IgD-negative memory B cell (primary cell): ENCODE measurements around the gene GALNT9. TPM values are rescaled to one million over a fixed set of nuclear protein-coding genes. Genes with fewer than 3 reads are reported as not detected.
"Not testable (repeated sequence)": the region's sequence is repeated elsewhere in the genome, so short reads cannot be mapped to it uniquely, and the experiment has no call there.

Experiments used
- H3K27ac Mint-ChIP-seq, 3 donors: one replicate each; pipeline ENCODE4 v1.8.0; 2020 to 2022; ENCODE audit warnings: mild to moderate bottlenecking in 3 of 3, mixed read lengths in 3 of 3, moderate library complexity in 1 of 3
- H3K27me3 Mint-ChIP-seq: one replicate; pipeline ENCODE4 v1.8.0; 2021; ENCODE audit warnings: mixed read lengths
- H3K36me3 Mint-ChIP-seq: one replicate; pipeline ENCODE4 v1.8.0; 2020; ENCODE audit warnings: mild to moderate bottlenecking, mixed read lengths
- H3K4me1 Mint-ChIP-seq, 3 donors: one replicate each; pipeline ENCODE4 v1.8.0; 2020 to 2022; ENCODE audit warnings: mixed read lengths in 3 of 3, mild to moderate bottlenecking in 1 of 3
- H3K4me3 Mint-ChIP-seq, 4 donors: one replicate each; pipeline ENCODE4 v1.8.0; 2020 to 2022; ENCODE audit warnings: mild to moderate bottlenecking in 4 of 4, mixed read lengths in 4 of 4, moderate library complexity in 3 of 4
- H3K9me3 Mint-ChIP-seq, 3 donors: one replicate each; pipeline ENCODE4 v1.8.0; 2020 to 2021; ENCODE audit warnings: mixed read lengths in 3 of 3, mild to moderate bottlenecking in 1 of 3
- polyA plus RNA-seq: library from polyadenylated mRNA; unstranded; fragments of 300-500 nt; fragmentation: Illumina TruSeq; gene quantifications from one replicate; pipeline ENCODE4 v1.2.3, GENCODE V29; 2021

GALNT9 gene
- polyA plus RNA-seq, 1 donor from 2014 or later = 1.5 TPM

DNA sequence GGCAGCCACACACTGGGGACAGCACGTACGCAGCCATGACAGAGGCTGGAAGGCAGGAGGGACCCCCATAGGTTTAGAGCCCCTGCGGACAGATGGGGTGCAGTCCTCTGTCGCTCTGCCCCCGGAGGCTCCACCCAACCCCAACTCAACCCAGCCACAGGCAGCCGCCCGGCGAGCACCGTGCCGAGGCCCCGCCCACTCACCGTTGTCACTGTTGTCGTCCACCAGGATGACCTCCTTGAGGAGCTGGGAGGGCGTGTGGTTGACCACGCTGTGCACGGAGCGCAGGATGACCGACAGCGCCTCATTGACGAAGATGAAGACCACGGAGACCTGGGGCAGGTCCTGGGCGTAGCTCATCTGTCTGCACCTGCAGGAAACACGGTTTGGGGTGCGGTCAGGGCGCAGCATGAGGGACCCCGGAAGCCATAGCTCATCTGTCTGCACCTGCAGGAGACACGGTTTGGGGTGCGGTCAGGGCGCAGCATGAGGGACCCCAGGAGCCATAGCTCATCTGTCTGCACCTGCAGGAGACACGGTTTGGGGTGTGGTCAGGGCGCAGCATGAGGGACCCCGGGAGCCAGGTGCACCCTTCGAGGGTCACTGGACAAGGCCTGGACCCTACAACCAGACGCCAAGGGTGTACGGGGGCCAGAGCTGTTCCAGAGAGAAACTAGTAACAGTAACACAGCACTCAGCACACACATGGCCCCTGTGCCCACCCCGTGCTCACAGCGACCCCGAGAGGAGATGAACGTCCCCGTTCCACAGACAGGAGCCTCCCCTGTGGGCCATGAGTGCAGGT is 66.9 kb downstream of the GALNT9 start:
- Mint-ChIP-seq H3K9me3 (no peaks in the 10 kb centered on the region), H3K36me3 (no peaks in the 10 kb centered on the region), H3K4me1 (peaks cover 0 to 11% (median 5%) of the 10 kb centered on the region in 3 donors), H3K4me3 (peak overlapping the region in 3 of 4 donors; percentile 6 to 92 (median 61)), H3K27ac (peak overlapping the region in 1 of 3 donors; percentile 78), H3K27me3 (no peaks in the 10 kb centered on the region)

DNA sequence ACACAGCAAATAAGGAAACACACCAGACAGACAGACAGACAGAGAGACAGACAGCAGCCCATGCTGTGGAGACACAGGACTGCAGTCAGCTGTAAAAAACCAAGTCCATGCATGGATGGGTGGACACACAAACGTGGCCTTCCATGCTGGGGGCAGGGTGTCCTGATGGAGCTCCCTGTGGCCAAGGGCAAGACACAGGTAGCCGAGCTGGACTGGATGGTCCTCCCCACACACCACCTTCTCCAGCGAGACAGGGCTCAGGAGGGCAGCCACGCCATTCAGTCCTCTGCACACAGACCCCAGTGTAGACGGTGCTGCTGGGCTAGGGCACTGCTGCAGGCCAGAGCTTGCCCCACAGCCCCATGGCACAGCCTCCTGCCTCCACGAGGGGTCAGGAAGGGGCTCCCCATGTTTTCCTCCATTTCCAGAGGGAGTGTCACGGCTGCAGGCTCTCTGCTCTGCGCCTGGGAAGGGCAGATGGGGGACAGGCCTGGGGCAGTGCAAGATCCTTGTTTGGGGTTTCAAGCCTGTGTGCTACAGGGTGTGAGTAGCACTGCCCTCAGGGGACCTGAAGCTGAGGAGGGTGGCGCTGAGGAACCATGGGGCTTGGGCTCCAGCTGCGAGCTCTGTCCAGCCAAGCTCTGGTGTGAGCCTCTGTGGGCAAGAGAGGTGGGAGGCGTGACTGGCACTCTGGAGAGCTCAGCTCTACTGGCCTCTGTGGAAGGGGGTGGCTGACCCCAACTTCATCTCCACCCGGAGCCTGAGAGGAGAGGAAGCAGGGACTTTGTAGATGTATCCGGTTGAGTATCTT is 67.9 kb downstream of the GALNT9 start:
- no peaks in the 10 kb centered on the region for H3K9me3 Mint-ChIP-seq
- peak overlapping the region in 1 of 3 donors; percentile 69 for H3K27ac Mint-ChIP-seq
- peaks cover 0 to 11% (median 5%) of the 10 kb centered on the region in 3 donors for H3K4me1 Mint-ChIP-seq
- H3K27me3 Mint-ChIP-seq = no peaks in the 10 kb centered on the region
- H3K4me3 Mint-ChIP-seq = peak overlapping the region in 3 of 4 donors; percentile 6 to 92 (median 61)
- H3K36me3 Mint-ChIP-seq = no peaks in the 10 kb centered on the region

- Mint-ChIP-seq H3K36me3 (no peaks in the 10 kb centered on the region), H3K27me3 (no peaks in the 10 kb centered on the region), H3K27ac (no peak overlapping the region), H3K4me1 (peaks cover 0 to 11% (median 5%) of the 10 kb centered on the region in 3 donors), H3K9me3 (no peaks in the 10 kb centered on the region), H3K4me3 (peak overlapping the region in 1 of 4 donors; percentile 22)
Measured at GRCh38 chr12:132260721-132261120, 68.7 kb downstream of the GALNT9 start.

- Mint-ChIP-seq H3K4me1 (peaks cover 0 to 11% (median 5%) of the 10 kb centered on the region in 3 donors), H3K36me3 (no peaks in the 10 kb centered on the region), H3K27me3 (no peaks in the 10 kb centered on the region), H3K9me3 (no peaks in the 10 kb centered on the region), H3K4me3 (peak overlapping the region in 1 of 4 donors; percentile 90), H3K27ac (no peak overlapping the region)
Measured at GRCh38 chr12:132259872-132260695, 69.3 kb downstream of the GALNT9 start.

DNA sequence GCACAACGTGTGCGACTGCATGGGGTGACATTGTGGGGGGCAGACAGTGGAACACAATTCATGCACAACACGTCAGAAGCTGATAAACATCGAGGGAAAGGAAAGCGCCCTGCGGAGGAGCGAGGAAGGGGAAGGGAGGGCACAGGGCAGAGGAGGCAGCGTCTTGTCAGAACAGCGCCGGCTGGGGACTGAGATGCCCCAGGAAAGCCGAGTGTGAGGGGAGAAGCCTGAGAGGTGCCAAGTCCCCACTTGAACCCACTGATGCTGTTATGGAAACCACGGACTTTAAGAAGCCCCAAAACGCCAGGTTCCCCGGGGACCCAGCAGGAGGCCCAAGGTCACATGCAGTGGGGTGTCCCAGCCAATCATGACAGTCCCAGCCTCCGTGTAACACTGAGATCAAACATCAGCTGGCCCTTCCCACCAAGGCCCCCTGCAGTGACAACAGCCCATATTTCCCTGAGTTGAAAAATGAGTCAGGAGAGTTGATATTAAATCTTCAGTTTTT is 70.0 kb downstream of the GALNT9 start:
- H3K27me3 Mint-ChIP-seq = no peaks in the 10 kb centered on the region
- no peaks in the 10 kb centered on the region for H3K36me3 Mint-ChIP-seq
- H3K27ac Mint-ChIP-seq = peak overlapping the region in 1 of 3 donors; percentile 59
- H3K4me3 Mint-ChIP-seq = peak overlapping the region in 1 of 4 donors; percentile 17
- peaks cover 0 to 11% (median 5%) of the 10 kb centered on the region in 3 donors for H3K4me1 Mint-ChIP-seq
- no peaks in the 10 kb centered on the region for H3K9me3 Mint-ChIP-seq

GRCh38 chr12:132258543-132258942 is 70.8 kb downstream of the GALNT9 start:
- Mint-ChIP-seq H3K27me3 (no peaks in the 10 kb centered on the region), H3K36me3 (no peaks in the 10 kb centered on the region), H3K4me1 (peaks cover 0 to 11% (median 5%) of the 10 kb centered on the region in 3 donors), H3K9me3 (no peaks in the 10 kb centered on the region), H3K4me3 (no peak overlapping the region), H3K27ac (no peak overlapping the region)

DNA sequence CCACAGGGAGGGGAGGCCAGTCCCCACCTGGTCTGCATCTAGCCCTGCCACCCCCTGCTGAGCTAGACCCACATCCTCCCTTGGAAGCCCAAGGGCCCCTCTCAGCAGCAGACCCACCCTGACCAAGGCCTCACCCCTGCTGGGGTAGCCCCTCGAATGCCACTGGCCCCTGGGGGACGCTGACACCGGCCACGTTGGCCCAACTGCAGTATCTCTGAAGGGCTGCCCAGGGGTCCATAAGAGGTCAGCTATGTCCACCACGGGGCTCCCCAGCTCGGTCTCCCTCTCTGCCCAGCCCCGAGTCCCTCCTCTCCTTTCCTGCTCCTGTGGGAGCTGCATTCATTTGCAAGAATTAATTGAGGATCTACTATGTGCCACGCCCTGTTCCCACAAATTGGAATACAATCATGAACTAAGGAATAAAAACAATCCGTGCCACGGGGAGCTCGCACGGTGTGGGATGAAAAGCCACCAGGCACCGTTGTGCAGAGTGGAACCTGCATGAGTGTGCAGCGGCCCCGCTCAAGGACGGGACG is 71.4 kb downstream of the GALNT9 start:
- Mint-ChIP-seq H3K27me3 (no peaks in the 10 kb centered on the region), H3K4me3 (no peak overlapping the region), H3K4me1 (peaks cover 0 to 11% (median 3%) of the 10 kb centered on the region in 3 donors), H3K27ac (no peak overlapping the region), H3K36me3 (no peaks in the 10 kb centered on the region), H3K9me3 (no peaks in the 10 kb centered on the region)

DNA sequence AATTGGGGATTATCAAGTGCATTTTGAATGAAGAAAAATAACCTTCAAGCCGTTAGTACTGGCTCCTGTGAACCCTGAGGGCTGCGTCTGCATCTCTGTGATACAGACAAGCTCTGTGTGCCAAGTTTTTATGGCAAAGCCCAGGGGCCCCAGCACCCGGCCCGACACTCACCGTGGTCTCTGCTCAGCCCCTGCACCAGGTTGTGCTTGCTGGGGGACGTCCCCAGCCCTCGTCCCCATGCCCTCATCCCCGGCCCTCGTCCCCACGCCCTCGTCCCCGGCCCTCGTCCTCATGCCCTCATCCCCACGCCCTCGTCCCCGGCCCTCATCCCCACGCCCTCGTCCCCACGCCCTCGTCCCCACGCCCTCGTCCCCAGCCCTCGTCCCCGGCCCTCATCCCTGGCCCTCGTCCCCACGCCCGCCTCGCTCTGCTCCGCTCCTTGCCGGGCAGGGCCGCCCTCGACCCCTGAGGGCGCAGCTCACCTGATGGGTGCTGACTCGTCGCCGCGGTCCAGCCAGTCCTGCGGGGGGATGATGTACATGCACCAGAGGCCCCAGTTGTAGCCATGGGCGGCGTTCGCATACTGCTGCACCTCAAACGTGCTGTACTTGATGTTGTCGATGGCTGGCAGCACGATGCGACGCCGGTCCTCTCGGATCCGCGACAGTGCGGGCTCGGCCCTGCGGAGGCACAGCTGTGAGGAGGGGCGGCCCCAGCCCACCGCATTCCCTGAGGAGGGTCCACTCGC is 72.0 kb downstream of the GALNT9 start:
- Mint-ChIP-seq H3K27ac (no peak overlapping the region), H3K4me3 (no peak overlapping the region), H3K9me3 (no peaks in the 10 kb centered on the region), H3K36me3 (no peaks in the 10 kb centered on the region), H3K27me3 (no peaks in the 10 kb centered on the region), H3K4me1 (peaks cover 0 to 11% (median 3%) of the 10 kb centered on the region in 3 donors)

DNA sequence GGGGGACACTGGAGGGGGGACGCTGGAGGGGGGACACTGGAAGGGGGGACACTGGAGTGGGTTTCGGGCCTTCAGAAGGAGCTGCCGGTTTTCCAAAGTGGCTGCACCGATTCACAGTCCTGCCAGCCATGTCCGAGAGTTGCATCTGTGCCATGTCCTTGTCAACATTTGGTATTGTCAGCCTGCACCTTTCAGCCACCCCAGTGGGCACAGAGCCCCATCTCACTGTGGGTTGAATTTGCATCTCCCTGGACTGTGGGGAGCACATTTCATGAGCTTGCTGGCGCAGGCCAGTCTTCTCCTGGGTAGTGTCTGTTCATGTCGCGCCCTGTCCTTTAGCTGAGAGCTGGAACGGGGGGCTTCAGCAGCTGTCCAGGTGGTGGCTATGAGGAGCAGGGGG is 72.7 kb downstream of the GALNT9 start:
- H3K27ac Mint-ChIP-seq = no peak overlapping the region
- H3K4me1 Mint-ChIP-seq = peaks cover 0 to 7% (median 3%) of the 10 kb centered on the region in 3 donors
- no peak overlapping the region for H3K4me3 Mint-ChIP-seq
- no peaks in the 10 kb centered on the region for H3K9me3 Mint-ChIP-seq
- H3K27me3 Mint-ChIP-seq = no peaks in the 10 kb centered on the region
- no peaks in the 10 kb centered on the region for H3K36me3 Mint-ChIP-seq

- no peak overlapping the region for H3K27ac Mint-ChIP-seq
- no peaks in the 10 kb centered on the region for H3K36me3 Mint-ChIP-seq
- peaks cover 0 to 5% (median 0%) of the 10 kb centered on the region in 3 donors for H3K4me1 Mint-ChIP-seq
- no peak overlapping the region for H3K4me3 Mint-ChIP-seq
- no peaks in the 10 kb centered on the region for H3K27me3 Mint-ChIP-seq
- H3K9me3 Mint-ChIP-seq = no peaks in the 10 kb centered on the region
Measured at GRCh38 chr12:132255642-132256041, 73.7 kb downstream of the GALNT9 start.

DNA sequence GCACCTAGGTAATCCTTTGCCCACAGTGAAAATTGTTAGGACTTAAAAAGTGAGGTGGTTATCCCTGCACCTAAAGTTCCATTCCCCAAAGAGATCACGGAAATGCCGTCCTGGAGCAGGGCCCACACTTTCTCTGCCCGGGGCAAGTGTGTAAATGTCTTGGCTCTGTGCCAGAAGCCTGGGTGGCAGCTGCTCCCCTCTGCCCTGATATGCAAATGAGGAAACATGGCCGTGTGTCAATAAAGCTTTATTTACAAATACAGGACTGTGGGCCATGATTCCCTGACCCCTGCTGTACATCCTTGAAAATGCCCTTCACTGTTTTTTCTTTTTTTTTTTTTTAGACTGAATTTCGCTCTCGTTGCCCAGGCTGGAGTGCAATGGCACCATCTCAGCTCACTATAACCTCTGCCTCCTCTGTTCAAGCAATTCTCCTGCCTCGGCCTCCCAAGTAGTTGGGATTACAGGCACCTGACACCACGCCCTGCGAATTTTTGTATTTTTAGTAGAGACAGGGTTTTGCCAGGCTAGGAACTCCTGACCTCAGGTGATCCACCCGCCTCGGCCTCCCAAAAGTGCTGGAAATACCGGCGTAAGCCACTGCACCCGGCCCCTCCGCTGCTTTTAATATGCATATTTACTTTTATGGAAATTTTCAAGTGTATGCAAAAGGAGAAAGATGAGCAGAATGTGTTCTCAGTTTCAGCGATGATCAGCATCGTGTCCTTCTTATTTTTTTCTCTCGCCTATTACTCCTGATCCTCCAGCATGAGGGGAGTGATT is 75.5 kb downstream of the GALNT9 start:
- no peak overlapping the region for H3K27ac Mint-ChIP-seq

DNA sequence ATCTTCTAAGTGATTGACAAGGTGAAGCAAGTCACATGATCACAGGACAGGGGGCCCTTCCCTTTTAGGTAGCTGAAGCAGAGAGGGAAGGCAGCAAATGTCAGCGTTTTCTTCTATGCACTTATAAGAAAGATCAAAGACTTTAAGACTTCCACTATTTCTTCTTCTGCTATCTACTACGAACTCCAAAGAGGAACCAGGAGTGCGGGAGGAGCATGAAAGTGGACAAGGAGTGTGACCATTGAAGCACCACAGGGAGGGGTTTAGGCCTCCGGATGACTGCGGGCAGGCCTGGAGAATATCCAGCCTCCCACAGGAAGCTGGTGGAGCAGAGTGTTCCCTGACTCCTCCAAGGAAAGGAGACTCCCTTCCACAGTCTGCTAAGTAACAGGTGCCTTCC is 76.4 kb downstream of the GALNT9 start:
- not testable (repeated sequence) for H3K4me1 Mint-ChIP-seq

More for the DNA sequence above, 75.5 kb downstream of the GALNT9 start:
- H3K27me3 Mint-ChIP-seq = no peaks in the 10 kb centered on the region
- no peaks in the 10 kb centered on the region for H3K9me3 Mint-ChIP-seq
- H3K4me3 Mint-ChIP-seq = no peak overlapping the region
- no peaks in the 10 kb centered on the region for H3K36me3 Mint-ChIP-seq
- H3K4me1 Mint-ChIP-seq = no peaks in the 10 kb centered on the region

More for the DNA sequence above, 76.4 kb downstream of the GALNT9 start:
- H3K36me3 Mint-ChIP-seq, H3K27me3 Mint-ChIP-seq, H3K27ac Mint-ChIP-seq, H3K9me3 Mint-ChIP-seq, H3K4me3 Mint-ChIP-seq: not testable (repeated sequence)
